ENCODE data around the gene SEMA3A.
A peak's percentile ranks its signal among the peaks of the same experiment; 100 is the strongest.
"Not testable (repeated sequence)": the region's sequence is repeated elsewhere in the genome, so short reads cannot be mapped to it uniquely, and the experiment has no call there.

Gene SEMA3A

DNA sequence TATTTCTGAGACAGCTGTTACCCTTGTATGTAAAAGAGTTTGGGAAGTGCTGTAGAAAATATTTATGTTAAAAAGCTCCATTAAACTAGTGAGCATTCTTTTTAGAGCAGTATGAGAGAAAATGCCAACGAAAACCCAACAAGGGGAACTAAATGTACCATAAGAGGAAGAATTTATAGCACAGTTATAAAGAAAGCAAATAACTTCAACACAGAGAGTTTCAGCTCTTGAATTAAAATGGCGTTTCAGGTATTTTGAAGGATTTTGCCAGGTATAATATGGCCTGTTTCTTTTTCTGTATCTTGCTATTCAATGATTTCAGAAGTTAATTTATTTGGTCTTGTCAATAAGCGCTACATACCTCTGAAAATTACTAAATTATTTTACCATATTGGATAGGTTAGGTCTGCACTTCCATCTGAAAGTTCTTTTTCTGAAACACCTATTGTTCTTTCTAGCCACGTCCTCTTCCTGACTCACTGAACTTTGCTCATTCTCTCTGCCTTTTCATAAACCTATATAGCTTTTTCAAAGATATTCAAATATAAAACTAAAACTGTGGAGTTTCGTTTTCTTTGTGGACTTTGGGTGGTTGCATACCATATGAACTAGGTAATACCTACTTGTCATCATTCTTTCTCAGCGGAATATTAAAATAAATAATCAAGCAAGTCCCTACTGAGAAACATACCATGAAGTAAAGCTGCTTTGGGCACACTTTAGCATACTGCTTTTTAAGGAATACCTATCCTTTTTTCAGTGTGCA is 136.1 kb downstream of the SEMA3A start:
- DNase-seq: no peak

DNA sequence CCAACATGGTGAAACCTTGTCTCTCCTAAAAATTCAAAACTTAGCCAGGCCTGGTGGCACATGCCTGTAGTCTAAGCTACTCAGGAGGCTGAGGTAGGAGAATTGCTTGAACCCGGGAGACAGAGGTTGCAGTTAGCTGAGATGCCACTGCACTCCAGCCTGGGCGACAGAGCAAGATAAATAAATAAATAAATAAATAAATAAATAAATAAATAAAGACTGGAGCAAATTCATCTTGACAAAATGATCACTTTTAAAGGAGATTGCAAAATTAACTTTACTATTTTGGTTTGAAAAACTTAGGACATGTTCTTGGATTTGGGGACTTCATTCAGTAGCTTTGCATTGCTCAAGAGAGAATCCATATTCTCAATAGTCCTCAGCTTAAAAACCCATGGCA is 137.0 kb downstream of the SEMA3A start:
- no peak for DNase-seq

DNA sequence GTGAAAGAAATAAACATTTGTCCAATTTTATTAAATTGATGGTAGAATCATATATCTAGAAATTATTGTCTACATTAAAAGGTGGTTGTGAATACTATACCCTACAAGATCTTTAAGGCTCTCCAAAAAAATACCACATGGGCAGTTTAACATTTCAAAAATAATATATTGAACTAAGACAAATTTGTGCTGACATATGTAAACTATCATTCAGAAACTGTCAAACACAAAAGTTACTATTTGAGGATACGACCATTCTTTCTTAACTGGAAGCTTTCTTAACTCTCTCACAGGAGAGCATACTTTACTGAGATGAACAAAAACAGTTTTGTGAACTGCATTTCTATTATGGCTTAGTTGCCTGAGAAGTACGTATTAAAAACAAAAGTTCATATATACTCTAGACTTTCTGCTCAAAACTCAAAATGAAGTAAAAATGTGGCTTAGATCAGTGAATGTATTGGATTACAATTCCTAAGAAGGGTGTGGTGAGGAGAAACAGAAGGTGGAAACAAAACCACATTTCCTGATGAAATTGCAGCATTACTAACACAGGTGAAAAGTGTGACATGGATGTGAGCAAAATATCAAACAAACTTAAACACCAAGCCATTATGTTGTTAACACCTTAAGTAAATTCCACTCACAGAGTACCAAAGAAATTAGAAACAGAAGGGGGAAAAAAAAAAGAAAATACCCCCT is 138.5 kb downstream of the SEMA3A start:
- no peak for DNase-seq

DNA sequence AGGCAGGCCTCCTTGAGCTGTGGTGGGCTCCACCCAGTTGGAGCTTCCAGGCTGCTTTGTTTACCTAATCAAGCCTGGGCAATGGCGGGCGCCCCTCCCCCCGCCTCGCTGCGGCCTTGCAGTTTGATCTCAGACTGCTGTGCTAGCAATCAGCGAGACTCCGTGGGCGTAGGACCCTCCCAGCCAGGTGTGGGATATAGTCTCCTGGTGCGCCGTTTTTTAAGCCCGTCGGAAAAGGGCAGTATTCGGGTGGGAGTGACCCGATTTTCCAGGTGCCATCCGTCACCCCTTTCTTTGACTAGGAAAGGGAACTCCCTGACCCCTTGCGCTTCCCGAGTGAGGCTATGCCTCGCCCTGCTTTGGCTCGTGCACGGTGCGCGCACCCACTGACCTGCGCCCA is 139.4 kb downstream of the SEMA3A start:
- DNase-seq: not testable (repeated sequence)

DNA sequence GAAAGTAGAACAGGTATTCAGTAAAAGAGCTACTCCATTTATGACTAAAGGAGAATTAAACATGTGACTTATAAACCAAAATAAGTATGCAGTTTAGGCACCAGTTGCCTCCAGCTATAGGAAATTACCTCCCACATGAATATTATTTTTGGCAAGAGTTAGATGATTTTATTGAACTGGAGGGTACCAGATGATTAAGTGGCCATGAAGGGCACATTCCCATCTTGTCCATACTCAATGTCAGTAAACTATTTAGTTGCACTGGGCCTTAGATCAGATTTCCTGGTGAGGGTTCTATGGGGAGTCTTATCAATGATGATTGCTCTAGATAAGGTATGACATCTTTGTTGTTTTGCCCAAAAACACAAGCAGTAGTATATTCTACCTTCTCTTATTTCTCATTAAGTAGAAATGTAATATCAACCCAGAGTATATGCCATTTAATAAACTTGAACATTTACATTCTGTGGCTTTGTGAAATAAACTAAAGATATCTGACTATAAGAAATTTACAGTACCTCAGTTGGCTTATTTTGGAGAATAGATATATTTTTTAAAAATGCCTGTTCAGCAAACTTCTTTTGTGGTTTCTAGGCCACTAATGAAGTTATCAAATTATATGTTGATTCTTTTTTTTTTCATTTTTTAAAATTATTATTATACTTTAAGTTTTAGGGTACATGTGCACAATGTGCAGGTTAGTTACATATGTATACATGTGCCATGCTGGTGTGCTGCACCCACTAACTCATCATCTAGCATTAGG is 145.3 kb downstream of the SEMA3A start:
- no peak for DNase-seq

DNA sequence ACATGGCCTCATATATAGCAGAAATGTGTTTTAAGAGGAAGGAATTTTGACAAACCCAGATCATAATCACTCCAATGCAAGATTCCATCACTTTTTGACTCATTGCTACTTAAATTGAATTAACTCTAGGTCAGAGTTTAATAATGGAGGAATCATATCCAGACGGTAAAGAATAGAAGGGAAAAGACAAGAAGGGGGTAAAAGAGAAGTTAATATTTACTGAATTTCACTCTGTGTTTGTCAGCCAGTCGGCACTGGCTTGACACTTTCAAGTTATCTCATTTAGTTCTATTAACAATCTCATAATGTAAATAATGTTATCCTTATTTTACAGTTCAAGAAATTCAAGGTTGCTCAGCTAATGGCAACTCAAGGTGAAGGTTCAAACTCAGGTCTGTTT is 147.5 kb downstream of the SEMA3A start:
- no peak for DNase-seq

DNA sequence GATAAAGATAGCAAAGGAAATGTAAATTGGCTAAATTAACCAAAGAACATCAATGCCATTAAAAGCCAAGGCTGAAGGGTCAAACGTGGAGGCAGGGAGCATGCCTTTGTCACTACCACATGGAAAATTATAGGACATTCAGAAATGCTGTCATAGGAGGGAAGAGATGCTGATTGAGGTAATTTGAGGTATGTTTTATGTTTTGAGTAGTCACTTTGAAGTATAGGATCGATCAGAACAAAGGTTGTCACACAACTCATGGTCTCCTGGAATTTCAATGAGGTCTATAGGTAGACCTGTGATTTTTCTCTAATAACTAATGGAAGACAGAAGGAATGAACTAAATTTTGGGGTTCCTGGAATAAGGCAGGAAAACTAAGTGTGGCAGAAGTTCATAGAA is 149.8 kb downstream of the SEMA3A start:
- DNase-seq: no peak

DNA sequence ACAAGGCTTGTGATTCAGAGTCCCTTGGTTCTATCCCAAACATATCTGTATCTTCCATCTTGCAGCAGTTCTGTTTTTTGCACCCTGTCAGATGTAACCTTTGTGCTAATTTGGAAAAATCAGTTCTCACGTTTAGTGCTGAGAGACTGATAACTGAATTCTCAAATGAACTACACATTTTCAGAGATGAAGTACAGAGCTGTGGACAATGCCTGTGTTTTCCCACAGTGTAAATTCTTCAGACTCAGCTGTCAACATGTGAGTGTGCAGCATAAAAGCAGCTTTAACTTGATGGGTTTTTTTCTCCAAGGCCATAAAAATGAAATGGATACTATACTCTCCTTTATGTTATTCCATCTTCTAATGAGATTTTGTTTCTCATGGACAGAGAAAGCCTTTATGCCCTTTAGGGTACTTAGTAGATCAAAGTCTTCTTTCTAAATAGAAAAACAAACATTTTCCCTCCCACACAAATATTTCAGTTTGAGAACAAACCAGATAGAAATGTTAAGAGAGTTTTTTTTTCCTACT is 150.9 kb downstream of the SEMA3A start:
- no peak for DNase-seq

DNA sequence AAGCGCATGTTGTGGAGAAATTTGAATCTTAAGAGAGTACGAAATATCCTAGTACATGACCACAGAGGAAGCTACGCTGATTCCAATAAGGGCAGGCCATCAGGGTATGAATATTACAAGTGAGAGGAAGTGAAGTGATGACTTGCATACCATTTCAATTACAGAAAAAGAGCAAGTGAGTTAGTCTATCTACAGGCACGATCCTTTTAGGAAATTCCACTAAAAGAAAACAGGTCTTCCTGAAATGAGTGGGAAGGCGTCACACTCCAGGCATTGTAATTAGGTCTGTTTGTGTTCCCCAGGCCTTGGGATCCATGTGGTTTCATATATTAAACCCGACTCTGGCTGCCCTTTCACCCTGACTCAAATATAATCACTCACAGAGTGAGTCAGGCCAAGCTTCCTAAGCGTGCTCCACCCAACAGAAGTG is 152.5 kb downstream of the SEMA3A start:
- DNase-seq: peak; percentile 78

DNA sequence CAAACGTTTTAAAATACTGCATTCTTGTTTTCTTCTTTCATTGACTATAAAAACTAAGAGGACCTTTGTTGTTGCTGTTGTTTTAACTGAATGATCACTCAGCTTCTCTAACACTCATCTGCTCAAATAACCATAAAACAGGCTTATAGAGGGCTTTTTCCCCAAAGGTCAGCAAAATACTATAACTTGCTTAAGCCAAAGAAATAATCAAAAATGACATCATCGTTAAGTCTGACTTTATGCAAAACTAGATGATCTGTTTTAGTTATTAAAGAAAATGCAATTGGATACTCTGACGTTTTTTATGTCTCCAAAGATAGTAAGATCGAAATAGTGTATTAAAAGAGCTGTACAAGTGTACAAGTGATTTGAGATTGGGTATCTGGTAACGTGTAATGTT is 152.9 kb downstream of the SEMA3A start:
- DNase-seq: no peak

DNA sequence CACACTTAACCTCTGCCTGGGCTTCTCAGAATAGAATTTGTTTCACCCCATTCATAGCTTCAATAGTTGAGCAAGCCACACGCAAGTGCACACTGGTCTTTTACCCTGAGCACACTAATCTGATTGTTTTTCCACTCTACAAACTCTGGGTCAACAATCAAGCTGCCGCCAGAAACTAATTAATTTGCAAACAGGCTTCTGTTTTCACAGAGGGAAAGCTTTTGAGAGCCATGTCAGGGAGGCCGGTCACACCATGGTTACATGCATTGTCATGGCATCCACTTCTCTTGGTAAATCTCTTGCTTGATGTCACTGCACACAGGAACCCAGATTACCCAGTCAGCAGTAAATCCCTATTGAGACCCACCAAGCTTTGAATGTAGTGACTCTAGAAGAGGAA is 154.2 kb downstream of the SEMA3A start:
- DNase-seq: no peak

DNA sequence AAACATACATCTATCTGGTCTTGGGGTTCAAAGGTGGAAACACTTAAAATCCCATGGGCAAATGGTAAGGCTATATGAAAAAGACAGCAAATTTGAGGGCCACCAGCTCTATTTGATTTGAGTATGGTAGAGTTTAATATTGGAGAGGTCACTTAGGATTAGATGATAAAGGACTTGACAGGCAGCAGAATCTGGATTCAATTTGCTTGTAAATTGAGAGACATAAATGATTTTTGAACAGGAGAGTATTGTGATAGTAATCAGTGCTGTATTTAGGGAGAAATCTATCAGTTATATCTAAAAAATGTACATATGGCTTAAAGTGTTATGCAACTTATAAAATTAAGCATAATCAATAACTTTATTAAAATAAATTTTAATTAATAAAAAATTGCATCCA is 155.2 kb downstream of the SEMA3A start:
- no peak for DNase-seq

DNA sequence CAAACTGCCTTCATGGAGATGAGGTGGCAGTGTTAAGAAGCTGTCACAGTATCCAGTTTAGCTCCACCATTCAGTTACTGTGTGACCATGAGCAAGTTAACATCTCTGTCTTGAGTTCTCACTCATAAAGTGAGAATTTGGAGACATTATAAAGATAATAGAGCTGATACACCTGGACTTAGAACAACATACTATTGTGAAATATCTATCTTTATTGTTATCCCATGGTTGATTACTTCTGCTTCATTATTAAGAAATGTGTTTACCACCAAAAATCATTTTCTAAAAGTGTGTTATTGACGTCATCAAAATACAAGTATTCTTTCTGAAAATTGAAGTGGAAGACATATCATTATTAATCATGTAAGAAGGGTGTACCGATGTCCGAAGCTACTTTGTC is 166.9 kb downstream of the SEMA3A start:
- DNase-seq: no peak

DNA sequence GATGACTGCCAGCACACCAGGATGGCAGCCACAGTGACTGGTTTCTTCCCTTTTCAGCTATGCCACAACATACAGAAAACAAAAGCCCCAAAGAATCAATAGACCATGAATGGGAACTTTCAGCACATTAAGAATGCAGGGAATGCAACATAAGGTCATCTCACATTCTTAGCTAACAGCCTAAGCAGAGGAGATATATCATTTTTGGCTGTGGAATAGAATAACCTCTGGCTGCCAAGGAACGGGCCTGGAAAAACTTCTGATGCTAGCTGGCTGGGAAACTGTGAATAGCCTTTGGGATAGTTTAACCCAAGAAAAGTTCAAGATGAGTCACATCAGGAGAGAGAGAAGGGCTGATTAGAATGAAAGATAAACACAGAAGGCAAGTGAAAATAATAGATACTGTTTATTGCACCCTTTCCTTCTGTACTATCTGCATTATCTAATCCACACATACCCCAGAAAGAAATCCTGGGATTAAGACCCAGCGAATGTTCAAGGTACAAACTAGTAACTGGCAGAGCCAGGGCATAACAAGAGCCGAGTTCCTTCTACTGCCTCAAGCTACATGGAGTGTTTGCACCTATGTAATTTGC is 169.2 kb downstream of the SEMA3A start:
- peak; percentile 89 for DNase-seq

DNA sequence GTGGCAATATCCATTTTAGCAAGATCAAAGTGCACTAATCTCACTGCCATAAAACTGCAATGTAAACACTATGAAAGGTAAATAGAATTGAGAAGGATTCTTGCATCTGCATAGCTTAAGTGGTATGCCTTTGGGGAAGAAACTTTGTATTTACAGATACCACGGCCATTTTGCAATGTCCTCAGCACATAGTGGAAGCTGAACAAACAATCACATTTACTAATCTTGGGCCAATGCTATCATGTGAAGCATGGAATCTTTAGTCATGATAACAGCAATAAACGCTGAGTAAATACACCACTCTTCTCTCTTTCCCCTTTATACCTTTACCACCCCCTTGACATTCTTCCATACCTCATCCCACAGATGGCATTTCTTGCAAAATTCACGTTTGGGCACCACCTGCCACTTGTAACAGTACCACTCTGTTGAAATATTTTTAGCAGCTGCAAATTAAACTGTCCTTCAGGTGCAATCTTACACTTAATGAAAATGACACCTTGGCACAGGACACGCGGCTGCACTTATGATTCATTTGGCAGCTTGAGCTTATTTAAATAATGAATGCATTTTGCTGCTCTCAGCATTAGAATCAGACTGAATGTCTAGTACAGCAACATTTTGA is 171.8 kb downstream of the SEMA3A start:
- no peak for DNase-seq

DNA sequence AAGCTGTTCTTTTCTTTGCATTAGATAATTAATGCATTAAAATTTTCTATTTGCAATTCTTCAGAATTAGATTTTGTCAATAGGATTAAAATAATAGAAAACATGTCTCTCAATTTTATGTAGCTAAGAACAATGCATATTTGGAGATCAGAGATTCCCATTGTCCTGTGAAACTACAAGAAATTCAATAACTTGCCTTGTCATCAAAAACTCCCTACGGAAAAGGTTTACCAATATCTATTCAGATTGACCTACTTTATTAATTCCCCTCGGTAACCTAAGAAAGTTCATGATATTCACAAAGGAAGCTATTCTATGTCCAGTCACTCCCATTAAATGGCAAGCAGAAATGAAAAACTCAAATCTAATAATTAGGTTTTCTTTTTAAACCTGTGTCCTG is 172.6 kb downstream of the SEMA3A start:
- DNase-seq: no peak

DNA sequence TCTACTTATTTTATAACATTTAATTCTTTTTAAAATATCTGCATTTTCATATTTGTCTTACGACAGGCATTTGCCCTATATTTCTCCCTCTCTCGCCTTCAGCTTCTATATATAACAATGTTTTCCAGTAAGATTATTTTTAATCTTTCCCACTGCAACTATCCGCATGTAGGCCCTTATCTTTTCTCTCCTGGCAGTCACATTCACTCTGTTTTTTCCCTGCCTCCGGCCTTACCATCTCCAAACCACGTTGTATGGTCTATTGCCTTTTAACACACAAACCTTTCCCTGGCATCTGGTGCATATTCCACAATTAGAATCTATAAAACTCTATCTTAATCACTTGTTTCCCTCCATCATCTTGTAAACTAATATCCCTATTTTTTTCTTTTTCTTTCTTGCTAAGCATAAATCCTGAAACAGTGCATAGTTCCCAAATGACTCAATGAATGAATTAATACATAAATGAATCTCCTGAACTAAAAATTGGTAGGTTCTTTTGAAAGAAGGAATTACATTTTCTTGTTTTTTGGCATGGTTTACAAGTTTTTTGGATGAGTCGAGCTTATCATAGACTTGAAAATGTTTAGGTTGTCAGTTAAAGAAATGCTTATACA is 173.2 kb downstream of the SEMA3A start:
- DNase-seq: no peak

DNA sequence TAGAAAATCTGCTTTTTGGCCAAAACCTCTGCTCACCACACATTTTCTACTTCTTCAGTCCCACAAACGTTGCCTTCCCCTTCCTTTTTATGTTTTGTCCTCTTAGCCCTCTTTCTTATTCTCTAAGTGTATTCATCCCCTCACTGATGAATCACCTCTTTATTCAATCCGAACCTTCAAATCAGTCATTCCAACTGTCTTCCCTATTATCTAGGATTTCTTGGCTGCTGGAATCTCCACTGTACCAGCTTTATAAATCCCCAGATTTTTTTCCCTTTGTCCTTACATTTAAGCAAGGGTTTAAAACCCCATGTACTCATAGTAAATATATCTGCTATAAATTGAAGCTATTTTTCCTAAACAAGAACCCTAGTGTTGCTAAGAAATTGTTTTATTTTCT is 176.9 kb downstream of the SEMA3A start:
- no peak for DNase-seq

DNA sequence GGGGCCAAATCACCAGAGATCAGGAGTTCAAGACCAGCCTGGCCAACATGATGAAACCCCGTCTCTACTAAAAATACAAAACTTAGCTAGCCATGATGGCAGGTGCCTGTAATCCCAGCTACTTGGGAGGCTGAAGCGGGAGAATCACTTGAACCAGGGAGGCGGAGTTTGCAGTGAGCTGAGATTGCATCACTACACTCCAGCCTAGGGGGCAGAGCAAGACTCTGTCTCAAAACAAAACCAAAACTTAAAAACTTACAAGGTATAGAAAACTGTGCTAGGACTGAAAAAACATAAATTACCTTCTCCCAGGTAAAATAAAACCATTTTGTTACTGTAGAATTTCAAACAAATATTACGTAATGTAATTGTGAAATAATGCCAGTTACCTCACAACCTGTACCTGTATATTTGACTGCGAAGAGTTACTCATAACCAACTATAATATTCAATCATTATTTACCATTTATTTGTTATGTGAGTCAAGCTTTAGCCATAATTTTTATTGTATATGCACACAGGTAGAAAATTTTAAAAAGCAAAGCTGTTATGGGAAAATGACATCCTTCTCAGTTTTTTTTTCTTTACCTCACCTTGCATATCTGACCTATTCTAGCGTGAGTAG is 180.9 kb downstream of the SEMA3A start:
- DNase-seq: no peak

DNA sequence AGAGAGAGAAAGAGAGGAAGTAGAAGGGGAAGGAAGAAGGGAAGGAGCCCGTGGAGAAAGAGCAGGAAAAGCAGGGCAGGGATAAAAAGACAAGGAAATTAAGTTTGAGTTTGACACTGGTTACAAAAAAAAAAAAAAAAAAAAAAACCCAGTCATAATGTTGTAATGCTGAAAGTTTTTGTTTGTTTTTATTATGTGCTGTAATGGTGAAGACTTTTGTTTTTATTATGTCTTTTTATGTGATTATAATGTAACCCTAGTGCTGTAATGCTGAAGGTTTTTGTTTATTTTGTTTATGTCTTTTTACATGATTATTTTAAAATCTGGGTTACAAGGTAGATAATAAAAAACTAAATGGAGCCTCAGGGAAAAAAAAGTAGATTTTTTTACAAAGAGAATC is 184.8 kb downstream of the SEMA3A start:
- no peak for DNase-seq

DNA sequence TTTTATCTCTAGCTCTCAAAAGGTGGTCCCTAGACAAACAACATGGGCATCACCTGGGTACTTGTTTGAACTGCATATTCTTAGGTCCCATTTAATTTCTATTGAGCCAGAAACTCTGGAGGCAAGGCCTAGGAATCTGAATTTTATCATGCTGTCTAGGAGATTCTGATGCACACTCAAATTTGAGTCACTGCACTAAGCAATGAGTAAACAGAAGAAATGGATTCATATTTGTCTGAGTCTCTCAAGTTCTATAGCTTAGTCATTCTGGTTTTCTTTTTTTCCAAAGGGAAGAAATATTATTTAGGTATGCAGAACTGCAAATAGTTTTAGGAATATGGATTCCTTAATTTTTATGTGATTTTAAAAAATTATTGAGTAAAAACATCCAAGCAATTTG is 185.5 kb downstream of the SEMA3A start:
- no peak for DNase-seq

DNA sequence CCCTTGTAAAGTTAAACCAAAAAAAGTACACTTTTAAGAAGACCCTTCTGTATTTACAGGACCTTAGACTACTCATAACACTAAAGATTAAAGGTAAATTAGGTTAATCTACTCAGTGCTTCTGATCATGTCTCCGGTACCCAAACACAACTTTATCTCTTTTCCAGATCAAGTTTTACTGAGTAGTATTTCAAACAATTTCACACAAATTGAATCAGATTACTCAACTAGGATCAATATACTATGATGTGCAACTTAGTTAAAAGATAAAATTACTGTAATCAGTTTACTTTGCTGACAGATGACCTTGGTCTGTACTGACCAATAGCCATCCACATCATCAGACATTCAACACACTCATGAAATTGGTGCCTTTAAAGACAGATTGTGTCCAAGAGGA is 191.4 kb downstream of the SEMA3A start:
- DNase-seq: no peak

Data from islet precursor cell (in vitro differentiated cells).